ENCODE results near the gene ATF7.

GRCh38 chr12:53514628-53515290 is 111.4 kb downstream of the ATF7 start:
- TF ChIP-seq POLR2A (IDR thresholded peaks at IDR 0.05; ENCODE audit: low read depth, low read length) (no peak), SPI1 (IDR thresholded peaks at IDR 0.05; ENCODE audit: low read depth, low read length) (no peak), POLR2AphosphoS5 (IDR thresholded peaks at IDR 0.05; ENCODE audit: low read depth, low read length) (no peak)
